ENCODE measurements around the gene COL10A1. TPM values are rescaled to one million over a fixed set of nuclear protein-coding genes. Genes with fewer than 3 reads are reported as not detected.
"Not testable (repeated sequence)": the region's sequence is repeated elsewhere in the genome, so short reads cannot be mapped to it uniquely, and the experiment has no call there.

The COL10A1 gene
- total and polyA plus RNA-seq, 10 donors: 0.02 to 3.4 (median 1.1) TPM; not detected in 1

DNA sequence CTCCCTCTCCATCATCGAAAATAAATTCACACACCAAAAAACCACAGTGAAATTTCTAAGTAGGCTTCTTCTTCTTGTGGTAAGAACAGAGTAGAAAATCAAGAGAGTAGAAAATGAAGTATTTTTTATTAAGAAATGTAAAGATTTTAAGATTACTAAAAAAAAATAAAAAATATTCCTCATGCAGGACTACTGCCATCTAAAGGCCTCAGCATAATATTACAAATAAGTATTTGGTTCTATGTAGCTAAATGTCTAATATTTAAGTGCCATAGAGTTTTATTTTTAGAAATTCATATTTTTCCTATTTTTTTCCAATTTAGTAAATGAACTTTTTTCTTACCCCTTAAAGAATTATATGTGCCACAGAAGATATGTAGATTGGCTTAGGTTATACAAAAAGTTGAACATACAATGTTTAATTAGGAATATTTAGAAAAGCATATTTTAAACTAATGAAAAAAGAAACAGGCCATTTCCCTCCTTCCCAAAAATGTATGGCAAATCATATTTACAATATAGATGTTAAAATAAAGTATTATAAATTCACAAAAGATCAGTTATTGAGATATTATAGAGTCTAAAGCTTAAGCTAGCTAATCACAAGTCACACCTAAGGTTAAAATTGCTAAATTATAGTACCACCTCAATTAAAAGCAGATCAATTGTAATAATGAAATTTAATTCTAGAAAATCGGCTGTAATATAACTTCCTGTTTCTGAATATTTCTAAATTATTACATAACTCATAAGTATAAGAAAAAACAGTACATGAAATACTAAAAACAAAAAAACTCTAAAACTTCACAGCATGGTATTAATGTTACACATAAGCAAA, 28.7 kb downstream of the COL10A1 start:
- Histone ChIP-seq H3K36me3 (no peaks in the 10 kb centered on the region), H3K27me3 (replicated peaks in 1 of 7) (no peaks in the 10 kb centered on the region), H3K4me3 (no peak overlapping the region), H3K4me1 (peaks cover 9 to 27% (median 20%) of the 10 kb centered on the region in 6 donors), H3K9me3 (peaks cover 0 to 14% (median 13%) of the 10 kb centered on the region in 8 donors), H3K27ac (no peak overlapping the region)
- WGBS, 5 donors: 6 to 52% (median 17%) methylated on average over 2 of the region's 2 CpGs
- intact Hi-C loops (cut with DNase I; ENCODE audit: low total_unique reads): no loop called here
- TF ChIP-seq, protein P1, sequence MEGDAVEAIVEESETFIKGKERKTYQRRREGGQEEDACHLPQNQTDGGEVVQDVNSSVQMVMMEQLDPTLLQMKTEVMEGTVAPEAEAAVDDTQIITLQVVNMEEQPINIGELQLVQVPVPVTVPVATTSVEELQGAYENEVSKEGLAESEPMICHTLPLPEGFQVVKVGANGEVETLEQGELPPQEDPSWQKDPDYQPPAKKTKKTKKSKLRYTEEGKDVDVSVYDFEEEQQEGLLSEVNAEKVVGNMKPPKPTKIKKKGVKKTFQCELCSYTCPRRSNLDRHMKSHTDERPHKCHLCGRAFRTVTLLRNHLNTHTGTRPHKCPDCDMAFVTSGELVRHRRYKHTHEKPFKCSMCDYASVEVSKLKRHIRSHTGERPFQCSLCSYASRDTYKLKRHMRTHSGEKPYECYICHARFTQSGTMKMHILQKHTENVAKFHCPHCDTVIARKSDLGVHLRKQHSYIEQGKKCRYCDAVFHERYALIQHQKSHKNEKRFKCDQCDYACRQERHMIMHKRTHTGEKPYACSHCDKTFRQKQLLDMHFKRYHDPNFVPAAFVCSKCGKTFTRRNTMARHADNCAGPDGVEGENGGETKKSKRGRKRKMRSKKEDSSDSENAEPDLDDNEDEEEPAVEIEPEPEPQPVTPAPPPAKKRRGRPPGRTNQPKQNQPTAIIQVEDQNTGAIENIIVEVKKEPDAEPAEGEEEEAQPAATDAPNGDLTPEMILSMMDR (IDR thresholded peaks at IDR 0.05 in 8 of 11, conservative IDR thresholded peaks at IDR 0.05 in 3 of 11): peak in 8 of 11 experiments; percentile 20 to 55 (median 50)
- TF ChIP-seq POLR2AphosphoS5 (IDR thresholded peaks at IDR 0.05): no peak
- TF ChIP-seq POLR2A (IDR thresholded peaks at IDR 0.05): no peak
- no peak for DNase-seq

DNA sequence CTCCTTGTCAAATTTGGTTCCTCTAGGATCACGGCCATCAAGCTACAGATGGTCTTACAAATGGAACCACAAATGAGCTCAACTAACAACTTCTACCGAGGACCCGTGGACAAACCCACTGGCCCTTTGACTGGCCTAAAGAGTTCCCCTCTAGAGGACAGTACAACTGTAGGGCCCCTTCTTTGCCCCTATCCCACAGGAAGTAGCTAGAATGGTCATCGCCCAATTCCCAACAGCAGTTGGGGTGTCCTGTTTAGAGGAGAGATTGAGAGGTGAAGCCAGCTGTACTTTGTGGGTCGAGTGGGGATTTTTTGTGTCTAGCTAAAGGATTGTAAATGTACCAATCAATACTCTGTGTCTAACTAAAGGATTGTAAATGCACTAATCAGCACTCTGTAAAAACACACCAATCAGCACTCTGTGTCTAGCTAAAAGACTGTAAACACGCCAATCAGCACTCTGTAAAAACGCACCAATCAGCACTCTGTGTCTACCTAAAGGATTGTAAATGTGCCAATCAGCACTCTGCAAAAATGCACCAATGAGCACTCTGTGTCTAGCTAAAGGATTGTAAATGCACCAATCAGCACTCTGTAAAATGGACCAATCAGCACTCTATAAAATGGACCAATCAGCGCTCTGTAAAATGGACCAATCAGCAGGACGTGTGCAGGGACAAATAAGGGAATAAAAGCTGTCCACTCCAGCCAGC, 29.7 kb downstream of the COL10A1 start:
- H3K9me3 ChIP-seq: peaks cover 0 to 14% (median 13%) of the 10 kb centered on the region in 8 donors
- H3K27me3 ChIP-seq (replicated peaks in 1 of 7); H3K36me3 ChIP-seq; intact Hi-C loops (cut with DNase I; ENCODE audit: low total_unique reads); H3K4me3 ChIP-seq; H3K27ac ChIP-seq; DNase-seq: not testable (repeated sequence)
- WGBS, 5 donors: 81 to 93% (median 90%) methylated on average over 9 of the region's 9 CpGs
- peaks cover 0 to 17% (median 11%) of the 10 kb centered on the region in 6 donors for H3K4me1 ChIP-seq

DNA sequence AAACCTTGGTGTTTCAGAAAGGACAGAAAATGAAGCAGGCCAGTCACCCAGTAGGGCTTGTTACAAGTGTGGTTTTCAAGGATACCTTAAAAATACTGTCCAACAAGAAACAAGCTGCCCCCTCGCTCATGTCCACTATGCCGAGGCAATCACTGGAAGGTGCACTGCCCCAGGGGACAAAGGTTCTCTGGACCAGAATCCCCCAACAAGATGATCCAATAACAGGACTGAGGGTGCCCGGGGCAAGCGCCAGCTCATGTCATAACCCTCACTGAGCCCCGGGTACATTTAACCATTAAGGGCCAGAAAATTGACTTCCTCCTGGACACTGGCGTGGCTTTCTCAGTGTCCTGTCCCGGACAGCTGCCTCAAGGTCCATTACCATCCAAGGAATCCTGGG, 31.9 kb downstream of the COL10A1 start:
- Histone ChIP-seq H3K36me3 (no peaks in the 10 kb centered on the region), H3K27ac (no peak overlapping the region), H3K9me3 (peaks cover 0 to 14% (median 13%) of the 10 kb centered on the region in 8 donors), H3K4me3 (no peak overlapping the region), H3K27me3 (replicated peaks in 1 of 7) (no peaks in the 10 kb centered on the region), H3K4me1 (peaks cover 0 to 2% (median 0%) of the 10 kb centered on the region in 6 donors)
- intact Hi-C loops (cut with DNase I; ENCODE audit: low total_unique reads): loop anchor here (2.0 kb wide), 1 partner anchor 83 kb away; no protein-coding TSS in a partner anchor
- DNase-seq: no peak
- WGBS, 5 donors: 91 to 98% (median 92%) methylated on average over 7 of the region's 7 CpGs
- TF ChIP-seq, protein P1 (IDR thresholded peaks at IDR 0.05 in 8 of 11, conservative IDR thresholded peaks at IDR 0.05 in 3 of 11): no peak
- TF ChIP-seq POLR2AphosphoS5 (IDR thresholded peaks at IDR 0.05): no peak
- no peak for TF ChIP-seq POLR2A (IDR thresholded peaks at IDR 0.05)

DNA sequence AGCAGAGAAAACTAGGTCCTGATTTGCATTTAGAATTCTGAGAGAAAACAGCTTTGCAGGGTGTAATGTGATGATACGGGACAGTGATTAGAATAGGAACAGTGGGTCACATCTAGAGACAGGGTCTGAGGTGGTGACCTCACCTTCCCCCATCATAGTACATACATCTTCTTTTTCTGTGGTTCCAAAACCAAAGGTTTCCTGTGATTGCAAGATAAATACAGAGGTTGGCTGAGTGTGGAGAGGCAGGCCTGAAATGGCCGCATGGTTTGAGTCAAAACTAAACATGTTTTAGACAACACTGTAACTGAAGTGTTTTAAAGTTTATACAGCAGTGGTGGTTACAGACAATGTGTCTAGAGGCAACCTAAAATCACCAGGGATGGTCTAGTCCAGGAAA, 35.7 kb downstream of the COL10A1 start:
- TF ChIP-seq POLR2AphosphoS5 (IDR thresholded peaks at IDR 0.05) (no peak), POLR2A (IDR thresholded peaks at IDR 0.05) (no peak)
- TF ChIP-seq, protein P1 (IDR thresholded peaks at IDR 0.05 in 8 of 11, conservative IDR thresholded peaks at IDR 0.05 in 3 of 11): no peak
- Histone ChIP-seq H3K27me3 (replicated peaks in 1 of 7) (no peaks in the 10 kb centered on the region), H3K36me3 (no peaks in the 10 kb centered on the region), H3K4me1 (no peaks in the 10 kb centered on the region), H3K27ac (no peak overlapping the region), H3K9me3 (no peaks in the 10 kb centered on the region), H3K4me3 (no peak overlapping the region)
- intact Hi-C loops (cut with DNase I; ENCODE audit: low total_unique reads): no loop called here
- WGBS, 5 donors: 57 to 80% (median 70%) methylated on average over 2 of the region's 2 CpGs
- no peak for DNase-seq
